ENCODE results near the gene SOS1. TPM values are rescaled to one million over a fixed set of nuclear protein-coding genes. Genes with fewer than 3 reads are reported as not detected.
A peak's percentile ranks its signal among the peaks of the same experiment; 100 is the strongest.
"Not testable (repeated sequence)": the region's sequence is repeated elsewhere in the genome, so short reads cannot be mapped to it uniquely, and the experiment has no call there.

Gene SOS1
- total RNA-seq, 1 donor from 2014 or later: 7.3 TPM

DNA sequence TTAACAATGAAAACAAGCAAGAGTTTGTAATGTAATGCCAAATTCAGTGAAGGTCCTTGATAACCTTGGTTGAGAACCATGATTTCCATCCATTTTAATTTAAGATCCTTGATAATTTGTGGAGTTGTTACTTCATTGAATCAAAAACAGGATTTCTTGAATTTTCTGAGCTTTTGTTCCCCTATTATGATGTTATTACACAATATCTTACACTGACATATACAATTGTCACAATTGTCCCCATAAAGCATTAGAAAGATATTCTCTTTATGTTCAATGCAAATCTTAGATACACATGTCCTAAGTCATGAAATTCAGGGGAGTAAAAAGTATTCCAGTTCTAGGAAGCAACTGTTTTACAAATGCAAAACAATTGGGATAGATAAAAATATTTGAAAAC, 147.6 kb downstream of the SOS1 start:
- DNase-seq (ENCODE audit: low read depth in 2 of 2): no peak

DNA sequence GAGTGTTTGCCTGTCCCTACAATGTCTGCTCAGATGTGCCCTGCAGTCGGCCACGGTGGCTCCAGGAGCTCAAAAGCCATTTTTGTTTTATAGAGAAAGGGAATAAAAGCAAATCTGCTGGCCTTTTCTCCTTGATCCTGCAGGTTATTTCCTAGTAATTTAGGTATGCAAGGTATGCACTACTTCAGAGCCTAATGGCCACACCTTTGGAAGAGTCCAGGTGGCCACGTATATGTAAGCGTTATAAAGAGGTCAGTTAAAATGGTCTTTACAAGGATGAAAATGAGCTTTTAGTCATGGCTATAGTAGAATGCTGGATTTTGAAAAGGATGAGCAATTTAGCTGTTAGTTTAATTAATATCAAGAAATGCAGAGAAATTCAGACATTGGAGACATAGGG, 149.5 kb downstream of the SOS1 start:
- DNase-seq (ENCODE audit: low read depth in 2 of 2): no peak

DNA sequence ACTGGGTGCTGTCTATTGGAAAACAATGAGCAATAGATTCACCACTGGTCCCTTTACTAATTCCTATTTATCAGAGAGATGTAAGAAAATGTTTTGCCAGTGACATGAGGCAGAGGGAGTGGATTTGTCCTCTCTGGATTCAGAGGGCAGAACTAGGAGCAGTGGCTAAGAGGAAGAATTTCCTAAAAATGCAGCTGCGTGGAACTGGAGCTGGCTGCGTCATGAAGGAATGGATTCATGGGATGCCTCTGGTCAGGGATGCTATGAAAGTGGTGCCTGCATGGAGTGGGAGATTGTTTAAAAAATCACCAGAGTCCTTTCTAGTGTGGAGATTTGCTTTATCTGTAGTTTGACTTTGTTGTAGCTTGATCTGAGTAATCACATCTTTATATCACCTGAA, 152.8 kb downstream of the SOS1 start:
- no peak for DNase-seq (ENCODE audit: low read depth in 2 of 2)

DNA sequence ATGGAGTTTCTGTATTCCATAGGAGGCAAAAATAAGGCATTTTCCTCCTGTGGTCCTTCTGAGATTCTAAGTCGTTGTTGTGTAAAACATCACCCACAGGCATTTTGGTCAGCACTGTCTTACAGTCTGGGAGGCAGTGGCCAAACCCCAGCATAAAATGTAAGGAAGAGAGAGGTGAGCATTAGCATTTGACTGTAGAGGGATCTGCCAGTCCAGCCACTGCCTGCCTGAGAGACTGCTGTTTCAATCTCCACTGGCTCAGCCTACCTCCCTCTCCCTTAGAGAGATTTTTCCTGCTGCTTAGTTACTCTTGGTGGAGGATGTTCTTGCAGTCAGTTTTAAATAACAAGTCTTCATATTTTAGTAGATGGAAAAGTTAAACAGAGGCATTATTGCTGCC, 154.2 kb downstream of the SOS1 start:
- no peak for DNase-seq (ENCODE audit: low read depth in 2 of 2)

DNA sequence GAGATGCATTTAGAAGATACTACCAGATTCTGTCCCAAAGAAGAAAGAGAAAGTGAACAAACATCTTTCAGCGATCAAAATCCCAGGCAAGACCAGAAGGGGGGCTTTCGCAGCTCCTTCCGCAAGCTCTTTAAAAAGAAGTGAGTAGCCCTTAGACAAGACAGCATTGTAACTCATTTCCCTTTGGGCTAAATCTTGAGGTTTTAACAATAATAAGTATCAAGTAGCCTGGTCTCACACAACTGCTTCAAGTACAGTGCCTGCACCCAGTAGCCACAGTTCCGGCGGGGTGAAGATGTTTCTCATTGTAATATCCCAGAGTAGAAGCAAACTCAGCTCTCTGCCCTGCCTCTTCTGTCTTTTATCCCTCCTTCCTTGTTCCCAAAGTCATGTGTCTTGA, 154.8 kb downstream of the SOS1 start:
- no peak for DNase-seq (ENCODE audit: low read depth in 2 of 2)

DNA sequence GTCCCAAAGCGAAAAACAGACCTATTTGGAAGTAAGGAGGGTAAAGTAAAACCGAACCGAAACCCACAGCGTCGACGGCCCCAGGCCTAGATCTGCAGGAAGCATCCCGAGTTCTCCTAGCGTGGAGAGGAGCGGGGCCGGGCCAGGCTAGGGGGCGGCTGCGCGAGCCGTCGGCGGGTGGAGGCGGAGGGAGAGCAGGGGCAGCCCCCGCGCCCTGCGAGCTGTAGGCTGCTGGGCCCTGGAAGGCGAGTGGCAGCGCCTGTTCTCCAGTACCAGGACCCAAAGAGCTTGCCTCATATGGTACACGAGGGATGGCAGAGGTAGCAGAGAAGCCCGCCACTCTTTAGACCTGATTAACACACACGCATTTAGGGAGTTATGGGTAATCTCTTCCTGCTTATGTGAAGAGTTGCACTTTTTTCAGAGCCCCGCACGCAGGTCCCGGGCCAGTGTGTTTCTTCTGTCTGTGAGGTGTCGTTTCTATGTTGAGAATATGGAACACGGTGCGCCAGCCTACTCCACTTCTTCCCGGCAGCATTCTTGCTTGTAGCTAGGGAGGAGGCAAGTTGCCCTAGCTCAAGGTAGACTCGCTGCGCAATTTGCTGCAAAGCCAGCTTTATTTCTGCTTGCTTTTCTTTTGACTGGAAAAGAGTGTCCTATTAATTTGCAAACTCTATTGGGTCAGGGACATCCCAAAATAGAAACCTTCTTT, 160.1 kb downstream of the SOS1 start:
- no peak for DNase-seq (ENCODE audit: low read depth in 2 of 2)

DNA sequence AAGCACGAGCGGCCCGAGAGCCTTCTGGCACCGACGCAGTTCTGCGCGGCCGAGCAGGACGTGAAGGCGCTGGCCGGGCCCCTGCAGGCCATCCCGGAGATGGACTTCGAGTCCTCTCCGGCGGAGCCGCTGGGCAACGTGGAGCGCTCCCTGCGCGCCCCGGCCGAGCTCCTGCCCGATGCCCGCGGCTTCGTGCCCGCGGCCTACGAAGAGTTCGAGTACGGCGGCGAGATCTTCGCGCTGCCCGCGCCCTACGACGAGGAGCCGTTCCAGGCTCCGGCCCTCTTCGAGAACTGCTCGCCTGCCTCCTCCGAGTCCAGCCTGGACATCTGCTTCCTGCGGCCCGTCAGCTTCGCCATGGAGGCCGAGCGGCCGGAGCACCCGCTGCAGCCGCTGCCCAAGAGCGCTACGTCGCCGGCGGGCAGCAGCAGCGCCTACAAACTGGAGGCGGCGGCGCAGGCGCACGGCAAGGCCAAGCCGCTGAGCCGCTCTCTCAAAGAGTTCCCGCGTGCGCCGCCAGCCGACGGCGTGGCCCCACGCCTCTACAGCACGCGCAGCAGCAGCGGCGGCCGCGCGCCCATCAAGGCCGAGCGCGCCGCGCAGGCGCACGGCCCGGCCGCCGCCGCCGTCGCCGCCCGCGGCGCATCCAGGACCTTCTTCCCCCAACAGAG, 160.8 kb downstream of the SOS1 start:
- DNase-seq (ENCODE audit: low read depth in 2 of 2): peak; percentile 89 to 92

DNA sequence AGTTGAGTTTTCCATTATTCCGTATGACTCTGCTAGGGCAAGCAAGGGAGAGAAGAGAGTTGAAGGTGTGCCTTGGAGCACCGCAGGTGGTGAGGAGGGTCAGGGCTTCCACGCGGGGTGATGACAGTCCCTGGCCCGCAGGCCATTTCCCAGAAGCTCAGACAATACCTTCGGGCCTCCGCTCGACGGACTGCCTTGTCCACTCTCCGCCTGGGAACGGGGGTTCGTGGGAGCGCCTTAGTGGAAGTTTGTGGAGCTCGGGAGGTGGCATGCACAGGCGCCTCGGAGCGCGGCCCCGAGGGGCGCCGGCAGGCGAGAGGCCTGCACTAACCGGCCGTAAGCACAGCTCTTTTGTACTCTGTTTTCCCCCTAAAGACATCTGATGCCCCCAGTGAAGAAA, 161.4 kb downstream of the SOS1 start:
- no peak for DNase-seq (ENCODE audit: low read depth in 2 of 2)

DNA sequence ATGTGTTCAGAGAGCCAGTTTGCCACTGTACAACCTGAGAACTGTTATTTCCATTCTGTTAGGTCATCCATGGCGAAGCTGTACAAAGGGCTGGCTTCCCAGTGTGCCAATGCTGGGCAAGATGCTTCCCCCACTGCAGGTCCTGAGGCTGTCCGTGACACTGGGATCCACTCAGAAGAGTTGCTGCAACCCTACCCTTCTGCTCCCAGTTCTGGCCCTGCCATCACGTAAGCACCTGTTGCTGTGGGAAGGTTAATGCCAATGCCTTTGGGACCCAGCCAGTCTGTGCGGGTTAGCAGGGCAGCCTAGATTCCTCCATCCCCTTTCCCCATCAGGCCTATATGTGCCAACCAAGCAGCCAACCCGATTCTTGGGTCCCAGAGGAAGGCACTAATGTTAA, 162.9 kb downstream of the SOS1 start:
- DNase-seq (ENCODE audit: low read depth in 2 of 2): no peak

DNA sequence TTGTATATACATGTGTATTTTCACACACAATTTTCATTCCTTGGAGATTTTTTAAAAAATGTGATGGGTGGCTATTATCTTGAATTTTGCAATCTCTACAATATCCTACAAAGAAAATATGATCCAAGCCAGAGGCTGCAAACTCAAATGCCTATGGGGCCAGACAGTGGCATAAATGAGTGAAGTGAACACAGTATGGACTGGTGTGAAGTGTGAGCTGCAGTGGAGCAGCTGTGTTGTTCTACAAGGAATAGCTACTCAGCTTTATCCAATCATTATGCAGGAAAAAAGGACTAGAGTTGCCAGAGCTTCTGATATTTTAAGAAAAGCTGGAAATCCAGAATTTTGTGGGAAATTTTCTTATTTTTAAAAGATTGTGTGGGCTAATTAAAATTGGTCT, 169.1 kb downstream of the SOS1 start:
- DNase-seq (ENCODE audit: low read depth in 2 of 2): no peak

DNA sequence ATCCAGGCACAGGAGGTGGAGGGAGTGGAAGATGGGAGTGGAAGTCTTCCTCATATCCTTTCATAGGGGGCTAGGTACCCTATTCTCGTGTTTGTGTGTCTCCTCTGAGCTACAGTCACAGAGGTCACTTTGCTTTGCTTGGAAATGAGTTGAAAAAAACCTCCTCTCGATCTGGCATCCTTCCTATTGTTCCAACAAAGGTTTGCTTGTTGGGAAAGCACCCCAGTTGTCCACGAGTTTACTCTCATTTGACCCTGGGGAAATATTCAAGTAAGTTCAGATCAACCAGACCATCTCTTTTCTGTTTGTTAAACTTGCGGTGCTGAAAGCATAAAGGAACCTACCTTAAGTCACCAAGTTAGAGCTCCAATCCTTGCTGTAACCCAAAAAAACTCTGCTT, 171.9 kb downstream of the SOS1 start:
- no peak for DNase-seq (ENCODE audit: low read depth in 2 of 2)

DNA sequence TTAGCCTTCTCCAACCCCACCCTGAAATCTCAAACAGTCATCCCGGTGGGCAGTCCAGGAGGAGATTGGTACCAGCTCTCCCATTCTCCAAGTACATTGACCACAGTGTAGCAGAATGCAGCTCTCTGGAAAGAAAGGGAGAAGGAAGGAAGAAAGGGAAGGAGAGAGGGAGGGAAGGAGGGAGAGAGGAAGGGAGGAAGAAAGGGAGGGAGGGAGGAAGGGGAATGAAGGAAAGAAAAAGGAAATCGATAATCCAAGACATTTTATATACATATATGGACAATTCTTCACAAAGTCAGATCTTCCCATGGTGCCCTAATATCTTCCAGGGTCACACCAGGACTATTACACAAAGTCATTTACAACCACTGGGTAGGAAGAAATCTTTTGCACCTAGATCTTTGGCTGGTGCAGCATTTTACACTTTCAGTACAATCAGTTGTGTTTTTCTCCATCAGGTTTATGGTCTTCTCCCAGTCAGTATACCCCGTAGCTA, 172.4 kb downstream of the SOS1 start:
- DNase-seq (ENCODE audit: low read depth in 2 of 2): no peak

DNA sequence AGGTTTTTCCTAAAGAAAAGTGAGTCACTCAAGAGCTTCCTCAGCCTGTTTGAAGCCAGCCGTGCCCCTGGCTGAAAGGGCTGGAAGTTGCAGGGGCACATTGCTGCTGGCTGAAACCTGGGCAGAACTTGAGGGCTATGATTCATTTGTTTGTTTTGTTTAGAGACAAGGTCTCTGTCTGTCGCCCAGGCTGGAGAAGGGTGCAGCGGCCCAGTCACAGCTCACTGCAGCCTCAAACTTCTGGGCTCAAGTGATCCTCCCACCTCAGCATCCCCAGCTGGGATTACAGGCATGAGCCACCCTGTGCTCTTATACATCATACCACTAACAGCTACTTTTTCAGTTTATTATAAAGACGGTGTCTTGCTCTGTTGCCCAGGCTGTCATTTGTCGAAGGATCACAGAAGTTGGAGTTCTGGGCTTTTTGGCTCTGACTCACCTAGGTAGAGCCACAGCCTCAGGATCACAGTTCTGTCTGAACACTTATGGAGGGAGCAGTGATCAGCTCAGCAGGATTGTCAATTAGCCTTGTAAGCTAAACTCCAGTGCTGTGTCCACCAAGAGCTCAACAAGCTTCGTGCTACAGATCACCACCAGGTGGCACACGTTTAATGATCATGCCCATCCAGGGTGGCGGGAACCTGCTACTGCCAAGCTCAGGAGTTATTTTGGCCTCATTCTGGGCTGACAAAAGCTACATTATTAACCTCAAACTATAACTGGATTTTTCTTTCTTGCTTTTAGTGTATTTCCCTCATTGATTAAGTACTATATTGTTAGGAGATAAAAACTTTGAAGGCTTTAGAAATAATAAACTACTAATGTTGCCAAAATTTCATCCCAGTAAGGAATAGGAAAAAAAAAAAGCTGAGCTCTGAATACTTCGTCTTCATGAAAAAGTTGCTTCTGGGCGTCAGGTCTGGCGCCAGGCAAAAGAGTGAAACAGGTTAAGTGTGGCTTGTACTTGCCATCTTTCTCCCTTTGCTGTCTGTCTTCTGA, 173.3 kb downstream of the SOS1 start:
- peak; percentile 81 to 88 for DNase-seq (ENCODE audit: low read depth in 2 of 2)

DNA sequence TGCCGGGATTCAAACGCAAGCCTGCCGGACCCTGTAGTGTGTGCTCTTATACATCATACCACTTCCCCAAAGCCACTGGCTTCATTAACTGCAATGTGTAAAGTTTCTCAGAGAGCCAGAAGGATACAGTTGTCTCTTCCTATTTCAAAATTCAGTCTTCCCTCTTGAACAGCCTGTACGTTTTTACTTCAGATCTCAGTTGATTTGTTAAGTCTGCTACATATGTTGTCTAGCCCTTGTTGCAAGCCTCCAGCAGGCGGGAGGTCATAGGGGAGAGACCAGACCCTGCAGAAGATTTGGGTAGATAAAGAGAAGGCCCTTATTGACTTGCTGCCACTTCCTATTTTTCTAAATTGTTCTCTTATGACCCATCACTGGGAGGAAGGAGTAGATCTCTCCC, 174.9 kb downstream of the SOS1 start:
- DNase-seq (ENCODE audit: low read depth in 2 of 2): no peak

DNA sequence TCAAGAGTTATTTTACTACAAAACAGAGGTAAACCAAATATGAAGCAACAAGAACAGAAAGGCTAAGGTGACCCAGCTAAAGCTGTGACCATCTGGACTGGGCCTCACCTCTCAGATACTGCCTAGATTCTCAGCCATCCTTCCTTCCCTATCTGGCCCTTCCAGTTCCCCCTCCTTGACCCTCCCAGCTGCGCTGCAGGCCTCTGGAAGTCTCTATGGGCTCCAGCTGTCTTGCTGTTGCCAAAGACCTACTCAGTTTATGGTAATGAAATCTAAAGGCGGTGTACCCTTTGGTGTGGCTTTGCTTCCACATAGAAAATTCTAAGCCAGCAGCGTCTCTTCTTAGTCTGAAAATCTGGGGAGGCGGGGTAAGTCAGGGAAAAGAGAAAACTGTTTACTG, 175.5 kb downstream of the SOS1 start:
- DNase-seq (ENCODE audit: low read depth in 2 of 2): no peak

DNA sequence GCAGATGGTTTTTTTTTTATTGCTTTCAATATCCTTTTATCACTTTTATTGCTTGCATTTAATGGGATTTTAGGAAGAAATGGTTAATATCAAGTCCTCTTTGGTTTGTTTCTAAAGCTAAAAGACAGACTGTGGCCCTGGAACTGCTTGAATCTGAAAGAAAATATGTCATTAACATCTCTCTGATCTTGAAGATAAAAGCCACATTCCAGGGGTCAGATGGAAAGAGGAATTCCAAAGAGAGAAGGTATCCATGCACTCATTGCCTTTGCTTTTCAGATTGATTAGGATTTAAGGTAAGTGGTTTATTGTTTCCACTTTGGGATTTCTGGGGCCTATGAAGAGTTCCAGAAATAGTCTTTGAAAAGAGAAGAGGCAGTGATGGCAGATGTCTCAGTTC, 177.1 kb downstream of the SOS1 start:
- no peak for DNase-seq (ENCODE audit: low read depth in 2 of 2)

DNA sequence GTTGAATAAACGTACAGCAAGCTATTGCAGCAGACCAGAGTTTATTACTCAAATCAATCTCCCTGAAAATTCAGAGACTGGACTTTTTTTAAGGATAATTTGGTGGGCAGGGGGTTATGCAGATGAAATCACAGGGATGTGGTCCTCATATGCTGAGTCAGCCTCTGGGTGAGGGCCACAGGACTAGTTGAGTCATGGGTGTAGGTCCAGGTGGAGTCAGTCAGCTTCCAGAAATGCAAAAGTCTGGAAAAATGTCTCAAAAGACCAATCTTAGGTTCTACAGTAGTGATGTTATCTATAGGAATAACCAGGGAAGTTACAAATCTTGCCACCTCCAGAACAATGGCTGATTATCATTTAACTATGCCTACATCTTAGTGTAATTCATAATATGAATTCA, 180.1 kb downstream of the SOS1 start:
- no peak for DNase-seq (ENCODE audit: low read depth in 2 of 2)

DNA sequence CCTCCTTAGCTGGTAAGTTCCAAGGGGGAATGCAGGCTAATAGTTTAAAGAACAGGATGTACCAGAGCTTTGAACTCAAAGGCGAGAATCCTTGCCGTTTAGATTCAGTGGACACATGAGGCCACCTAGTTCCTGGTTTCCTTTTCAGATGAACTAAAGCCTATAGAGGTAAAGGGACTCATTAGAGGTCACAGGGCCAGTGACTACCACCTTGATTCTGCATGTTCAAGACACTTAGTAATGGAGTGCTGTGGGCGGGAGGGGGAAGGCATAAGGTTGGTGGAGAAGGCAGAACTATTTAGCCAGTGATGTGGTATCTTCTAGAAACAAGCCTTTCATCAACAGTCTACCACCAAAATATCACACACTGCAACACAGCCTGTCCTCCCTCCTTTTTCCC, 183.3 kb downstream of the SOS1 start:
- no peak for DNase-seq (ENCODE audit: low read depth in 2 of 2)

DNA sequence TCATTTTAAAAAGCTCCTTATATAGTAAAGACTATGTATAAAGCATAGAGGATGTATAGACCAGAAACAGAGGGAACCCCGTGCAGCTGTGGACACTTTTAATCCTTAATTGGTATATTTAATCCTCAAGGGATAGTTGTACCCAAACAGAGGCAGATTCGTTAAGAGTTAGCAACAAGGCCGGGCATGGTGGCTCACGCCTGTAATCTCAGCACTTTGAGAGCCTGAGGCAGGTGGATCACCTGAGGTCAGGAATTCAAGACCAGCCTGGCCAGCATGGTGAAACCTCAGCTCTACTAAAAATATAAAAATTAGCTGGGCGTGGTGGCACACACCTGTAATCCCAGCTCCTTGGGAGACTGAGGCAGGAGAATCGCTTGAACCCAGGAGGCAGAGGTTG, 184.3 kb downstream of the SOS1 start:
- not testable (repeated sequence) for DNase-seq (ENCODE audit: low read depth in 2 of 2)

DNA sequence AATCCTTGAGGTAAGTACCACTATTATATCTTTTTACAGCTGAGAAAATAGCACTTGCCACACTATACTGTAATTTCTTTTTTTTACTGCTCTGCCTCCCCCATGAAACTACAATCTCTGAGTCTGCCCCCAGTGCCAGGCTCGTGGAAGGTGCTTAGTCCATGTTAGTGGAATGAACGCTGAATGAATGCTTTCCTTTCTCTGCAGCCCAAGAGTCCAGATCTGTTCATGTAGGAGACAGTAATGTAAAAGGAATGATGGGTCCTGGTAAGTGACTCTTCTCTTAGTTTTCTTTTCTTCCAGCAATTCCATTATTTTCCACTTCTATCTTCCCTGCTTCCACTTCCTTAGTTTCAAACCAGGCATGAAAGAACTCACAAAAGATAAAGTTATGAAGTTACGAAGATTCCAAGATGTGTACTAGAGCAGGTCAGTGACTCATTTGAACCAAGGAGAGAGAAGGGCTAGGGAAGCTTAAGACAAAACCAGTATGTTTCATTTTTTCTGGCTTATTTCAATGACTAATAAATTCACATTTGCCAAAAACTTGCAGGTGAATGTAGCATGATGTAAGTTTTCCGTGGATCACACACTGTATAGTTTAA, 185.2 kb downstream of the SOS1 start:
- no peak for DNase-seq (ENCODE audit: low read depth in 2 of 2)

DNA sequence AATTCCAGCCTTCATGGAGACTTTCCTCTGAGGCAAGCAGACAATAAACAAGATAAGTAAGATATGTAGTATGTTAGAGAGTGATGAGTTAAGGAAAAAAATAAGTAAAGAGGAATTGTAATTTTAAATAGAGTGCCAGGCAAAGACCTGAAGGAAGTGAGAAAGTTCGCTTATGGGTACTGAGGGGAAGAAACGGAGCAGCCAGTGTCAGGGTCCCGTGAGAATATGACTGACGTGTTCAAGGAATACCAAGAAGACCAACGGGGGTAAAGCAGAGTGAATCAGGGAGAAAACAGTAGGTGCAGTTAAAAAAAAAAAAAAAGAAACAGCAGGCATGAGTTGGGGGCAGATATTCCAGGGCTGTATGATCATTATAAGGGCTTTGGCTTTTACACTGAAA, 186.1 kb downstream of the SOS1 start:
- DNase-seq (ENCODE audit: low read depth in 2 of 2): no peak

DNA sequence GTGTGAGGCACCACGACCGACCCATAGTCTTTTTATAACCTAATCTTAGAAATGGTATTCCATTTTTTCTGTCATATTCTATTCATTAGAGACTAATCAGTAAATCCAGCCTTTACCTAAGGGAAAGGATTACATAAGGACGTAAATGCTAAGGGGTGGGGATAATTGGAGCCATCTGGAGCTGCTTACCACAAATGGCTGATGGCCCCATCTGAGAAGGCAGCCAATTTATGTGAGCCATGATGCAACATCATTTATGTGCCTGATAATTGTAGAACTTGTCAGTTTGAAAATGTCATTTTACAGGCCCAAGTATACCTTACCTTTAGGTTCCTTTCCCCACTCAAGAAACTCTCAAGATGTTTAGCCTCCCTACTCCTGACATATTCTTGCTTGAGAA, 187.2 kb downstream of the SOS1 start:
- no peak for DNase-seq (ENCODE audit: low read depth in 2 of 2)
